Breast epithelium (tissue), 4 donors: ENCODE results near the gene ADD1. TPM values are rescaled to one million over a fixed set of nuclear protein-coding genes. Genes with fewer than 3 reads are reported as not detected.
"Not testable (repeated sequence)": the region's sequence is repeated elsewhere in the genome, so short reads cannot be mapped to it uniquely, and the experiment has no call there.

ENCODE experiments used
- DNase-seq, 2 donors: peaks; one replicate each; pipeline ENCODE4 v3.0.0-alpha.2; 2019; ENCODE audit warnings: low spot score in 2 of 2
- H3K27ac ChIP-seq, 2 donors: fragments of 200-600 bp; sonication (generic) in 1 of 2; one replicate each; pipeline ENCODE4 v1.5.1; 2016 to 2019; ENCODE audit warnings: mild to moderate bottlenecking in 1 of 2
- H3K27me3 ChIP-seq, 2 donors: fragments of 200-600 bp; sonication (generic) in 1 of 2; one replicate each; pipeline versions ENCODE4 v1.5.1 to v1.6.0; 2017 to 2019; ENCODE audit warnings: control low read depth in 1 of 2, mild to moderate bottlenecking in 1 of 2
- H3K36me3 ChIP-seq: fragments of 200-600 bp; one replicate; pipeline ENCODE4 v1.5.1; 2019
- H3K4me1 ChIP-seq, 2 donors: fragments of 200-600 bp; sonication (generic); one replicate each; pipeline ENCODE4 v1.5.1; 2016 to 2019; ENCODE audit warnings: control low read depth in 1 of 2
- H3K4me3 ChIP-seq, 3 donors: fragments of 200-600 bp; sonication (generic); 1 replicate in 2 of 3; 2 replicates in 1 of 3; pipeline ENCODE4 v1.5.1; 2016 to 2019; ENCODE audit warnings: mild to moderate bottlenecking in 3 of 3, moderate library complexity in 2 of 3
- H3K9me3 ChIP-seq, 2 donors: fragments of 200-600 bp; sonication (generic) in 1 of 2; one replicate each; pipeline ENCODE4 v1.5.1; 2016 to 2019; ENCODE audit warnings: control low read depth in 1 of 2
- POLR2A ChIP-seq: fragments of 450-650 bp; IDR thresholded peaks from one replicate; pipeline ENCODE4 v1.6.1; 2016; ENCODE audit warnings: antibody characterized with exemption, mild to moderate bottlenecking, moderate library complexity
- POLR2AphosphoS5 ChIP-seq, 3 donors: sonication (generic); formaldehyde crosslinking; IDR thresholded peaks; one replicate each; pipeline ENCODE4 v1.6.1; 2017; ENCODE audit warnings: antibody characterized with exemption in 3 of 3
- intact Hi-C: fragments of 100-400 bp; cut with DNase I; formaldehyde crosslinking; loops from one replicate; pipeline ENCODE4 v1.15.1; 2023; ENCODE audit warnings: low total_unique reads
- total RNA-seq, 3 donors: library from RNA; depleted of rRNA; stranded (reverse); fragments of >200 nt; gene quantifications; one replicate each; pipeline ENCODE4 v1.1.0, GENCODE V29; 2016
- TF ChIP-seq, protein P1 (sequence below), 3 donors: fragments of 450-650 bp; IDR thresholded peaks; one replicate each; pipeline ENCODE4 v1.5.1; 2016 to 2017; ENCODE audit warnings: antibody characterized with exemption in 3 of 3, mild to moderate bottlenecking in 3 of 3, moderate library complexity in 3 of 3

Gene ADD1
- total RNA-seq, 3 donors from 2014 or later, result 161 to 193 (median 181) TPM

DNA sequence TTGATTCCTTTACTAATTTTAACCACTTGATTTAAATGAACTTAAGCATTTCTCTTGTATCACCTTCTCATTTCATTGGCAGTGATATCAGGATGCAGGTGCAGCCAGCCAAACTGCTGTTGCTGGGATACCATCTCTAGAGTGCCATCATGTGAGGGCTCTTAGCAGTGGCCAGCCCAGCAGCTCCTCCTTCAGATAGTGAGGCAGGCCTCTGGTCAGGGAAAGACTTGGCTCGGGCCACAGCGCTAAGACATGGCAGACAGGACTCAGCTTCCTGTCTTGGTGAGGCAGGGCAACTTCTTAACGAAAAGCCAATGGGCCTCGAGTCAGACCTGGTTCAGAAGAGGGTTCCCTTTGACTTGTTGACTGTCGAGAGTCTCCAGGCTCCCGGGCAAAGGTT is 69.5 kb downstream of the ADD1 start:
- Histone ChIP-seq H3K4me3 (no peak overlapping the region), H3K27ac (peak overlapping the region in 1 of 2 donors; percentile 73), H3K4me1 (peaks cover 0 to 4% of the 10 kb centered on the region in 2 donors), H3K9me3 (no peaks in the 10 kb centered on the region), H3K36me3 (no peaks in the 10 kb centered on the region), H3K27me3 (no peaks in the 10 kb centered on the region)
- no peak for DNase-seq
- TF ChIP-seq POLR2AphosphoS5 (IDR thresholded peaks at IDR 0.05) (no peak), POLR2A (no peak)
- TF ChIP-seq, protein P1, sequence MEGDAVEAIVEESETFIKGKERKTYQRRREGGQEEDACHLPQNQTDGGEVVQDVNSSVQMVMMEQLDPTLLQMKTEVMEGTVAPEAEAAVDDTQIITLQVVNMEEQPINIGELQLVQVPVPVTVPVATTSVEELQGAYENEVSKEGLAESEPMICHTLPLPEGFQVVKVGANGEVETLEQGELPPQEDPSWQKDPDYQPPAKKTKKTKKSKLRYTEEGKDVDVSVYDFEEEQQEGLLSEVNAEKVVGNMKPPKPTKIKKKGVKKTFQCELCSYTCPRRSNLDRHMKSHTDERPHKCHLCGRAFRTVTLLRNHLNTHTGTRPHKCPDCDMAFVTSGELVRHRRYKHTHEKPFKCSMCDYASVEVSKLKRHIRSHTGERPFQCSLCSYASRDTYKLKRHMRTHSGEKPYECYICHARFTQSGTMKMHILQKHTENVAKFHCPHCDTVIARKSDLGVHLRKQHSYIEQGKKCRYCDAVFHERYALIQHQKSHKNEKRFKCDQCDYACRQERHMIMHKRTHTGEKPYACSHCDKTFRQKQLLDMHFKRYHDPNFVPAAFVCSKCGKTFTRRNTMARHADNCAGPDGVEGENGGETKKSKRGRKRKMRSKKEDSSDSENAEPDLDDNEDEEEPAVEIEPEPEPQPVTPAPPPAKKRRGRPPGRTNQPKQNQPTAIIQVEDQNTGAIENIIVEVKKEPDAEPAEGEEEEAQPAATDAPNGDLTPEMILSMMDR (IDR thresholded peaks at IDR 0.05), result no peak
- intact Hi-C loops, result no loop called here

DNA sequence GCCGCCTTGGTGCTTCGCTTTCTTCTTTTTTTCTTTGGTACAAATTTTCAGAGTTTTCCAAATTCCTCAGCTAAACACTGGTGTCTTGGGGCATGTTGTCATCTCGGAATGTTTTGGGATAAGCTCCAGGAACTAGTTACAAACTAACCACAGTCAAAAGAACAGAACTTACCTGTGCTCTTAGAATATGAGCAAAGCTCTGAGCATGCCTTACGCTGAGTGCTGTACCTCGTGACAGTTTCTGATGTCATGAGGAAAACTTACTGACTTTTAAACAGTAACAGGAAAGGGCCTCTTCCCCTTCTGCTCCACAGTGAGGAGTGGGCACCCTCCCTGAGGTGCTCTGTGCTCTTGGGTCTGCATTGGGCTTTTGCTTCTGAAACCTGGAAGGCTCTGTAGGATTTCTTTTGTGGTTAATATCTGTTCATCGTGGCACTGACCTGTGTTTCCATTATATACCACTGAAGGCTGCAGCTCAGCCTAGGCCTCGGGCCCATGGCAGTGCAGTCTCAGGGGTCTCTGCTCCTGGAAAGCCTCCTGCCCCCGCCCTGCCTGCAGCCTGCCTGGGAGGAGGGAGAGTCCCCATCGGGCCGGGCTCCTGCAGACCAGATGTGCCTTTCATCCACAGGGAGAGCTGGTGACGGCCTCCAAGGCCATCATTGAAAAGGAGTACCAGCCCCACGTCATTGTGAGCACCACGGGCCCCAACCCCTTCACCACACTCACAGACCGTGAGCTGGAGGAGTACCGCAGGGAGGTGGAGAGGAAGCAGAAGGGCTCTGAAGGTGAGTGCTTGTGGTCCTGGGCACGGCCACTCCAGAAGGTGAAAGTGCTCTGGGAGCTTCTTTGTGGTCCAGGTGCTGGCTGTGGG is 70.8 kb downstream of the ADD1 start:
- Histone ChIP-seq H3K4me1 (peaks cover 0 to 4% of the 10 kb centered on the region in 2 donors), H3K27ac (peak overlapping the region; percentile 73 to 75), H3K9me3 (no peaks in the 10 kb centered on the region), H3K36me3 (no peaks in the 10 kb centered on the region), H3K27me3 (no peaks in the 10 kb centered on the region), H3K4me3 (no peak overlapping the region)
- intact Hi-C loops, result no loop called here
- no peak for DNase-seq
- TF ChIP-seq, protein P1 (IDR thresholded peaks at IDR 0.05), result no peak
- TF ChIP-seq POLR2A, result no peak
- no peak for TF ChIP-seq POLR2AphosphoS5 (IDR thresholded peaks at IDR 0.05)

DNA sequence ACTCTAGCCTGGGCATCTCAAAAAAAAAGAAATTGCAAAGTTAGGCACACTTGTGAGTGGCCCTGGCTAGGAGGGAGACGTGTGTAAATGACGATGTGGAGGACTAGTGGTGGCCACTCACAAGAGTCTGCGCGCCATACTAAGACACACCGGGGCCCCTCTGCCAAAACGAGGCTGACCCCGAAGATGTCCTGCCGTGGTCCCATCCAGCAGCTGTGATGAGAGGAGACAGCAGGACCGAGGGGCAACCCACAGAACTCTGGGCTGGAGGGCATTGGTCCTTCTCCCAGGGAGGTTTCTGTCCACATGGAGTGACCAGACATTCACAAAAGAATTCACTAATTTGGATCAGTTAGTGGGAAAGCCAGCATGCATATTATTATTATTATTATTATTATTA is 72.1 kb downstream of the ADD1 start:
- TF ChIP-seq, protein P1 (IDR thresholded peaks at IDR 0.05), result no peak
- no peak for TF ChIP-seq POLR2A
- TF ChIP-seq POLR2AphosphoS5 (IDR thresholded peaks at IDR 0.05), result no peak
- intact Hi-C loops, result no loop called here
- Histone ChIP-seq H3K36me3 (no peaks in the 10 kb centered on the region), H3K4me1 (peaks cover 0 to 4% of the 10 kb centered on the region in 2 donors), H3K4me3 (no peak overlapping the region), H3K9me3 (no peaks in the 10 kb centered on the region), H3K27me3 (no peaks in the 10 kb centered on the region), H3K27ac (no peak overlapping the region)
- DNase-seq, result no peak

DNA sequence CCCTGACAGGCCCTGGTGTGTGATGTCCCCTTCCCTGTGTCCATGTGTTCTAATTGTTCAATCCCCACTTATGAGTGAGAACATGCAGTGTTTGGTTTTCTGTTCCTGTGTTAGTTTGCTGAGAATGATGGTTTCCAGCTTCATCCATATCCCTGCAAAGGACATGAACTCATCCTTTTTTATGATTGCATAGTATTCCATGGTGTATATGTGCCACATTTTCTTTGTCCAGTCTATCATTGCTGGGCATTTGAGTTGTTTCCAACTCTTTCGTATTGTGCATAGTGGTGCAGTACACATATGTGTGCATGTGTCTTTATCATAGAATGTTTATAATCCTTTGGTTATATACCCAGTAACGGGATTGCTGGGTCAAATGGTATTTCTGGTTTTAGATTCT is 73.1 kb downstream of the ADD1 start:
- H3K27ac ChIP-seq, H3K9me3 ChIP-seq, DNase-seq, H3K27me3 ChIP-seq, intact Hi-C loops, H3K4me3 ChIP-seq, H3K4me1 ChIP-seq, H3K36me3 ChIP-seq: not testable (repeated sequence)

DNA sequence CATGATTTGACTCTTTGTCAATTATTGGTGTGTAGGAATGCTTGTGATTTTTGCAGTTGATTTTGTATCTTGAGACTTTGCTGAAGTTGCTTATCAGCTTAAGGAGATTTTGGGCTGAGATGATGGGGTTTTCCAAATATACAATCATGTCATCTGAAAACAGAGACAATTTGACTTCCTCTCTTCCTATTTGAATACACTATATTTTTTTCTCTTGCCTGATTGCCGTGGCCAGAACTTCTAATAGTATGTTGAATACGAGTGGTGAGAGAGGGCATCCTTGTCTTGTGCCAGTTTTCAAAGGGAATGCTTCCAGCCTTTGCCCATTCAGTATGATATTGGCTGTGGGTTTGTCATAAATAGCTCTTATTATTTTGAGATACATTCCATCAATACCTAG is 74.7 kb downstream of the ADD1 start:
- H3K36me3 ChIP-seq, DNase-seq, intact Hi-C loops, H3K27me3 ChIP-seq, H3K27ac ChIP-seq, H3K4me3 ChIP-seq, H3K9me3 ChIP-seq, H3K4me1 ChIP-seq: not testable (repeated sequence)

DNA sequence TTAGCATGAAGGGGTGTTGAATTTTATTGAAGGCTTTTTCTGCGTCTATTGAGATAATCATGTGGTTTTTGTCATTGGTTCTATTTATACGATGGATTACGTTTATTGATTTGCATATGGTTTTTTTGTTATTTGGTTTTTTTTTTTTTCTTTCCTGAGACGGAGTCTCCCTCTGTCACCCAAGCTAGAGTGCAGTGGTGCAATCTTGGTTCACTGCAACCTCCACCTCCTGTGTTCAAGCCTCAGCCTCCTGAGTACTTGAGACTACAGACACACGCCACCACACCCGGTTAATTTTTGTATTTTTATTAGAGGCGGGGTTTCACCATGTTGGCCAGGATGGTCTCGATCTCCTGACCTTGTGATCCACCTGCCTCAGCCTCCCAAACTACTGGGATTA is 75.1 kb downstream of the ADD1 start:
- H3K27ac ChIP-seq, H3K27me3 ChIP-seq, H3K9me3 ChIP-seq, H3K4me1 ChIP-seq, H3K36me3 ChIP-seq, DNase-seq, H3K4me3 ChIP-seq: not testable (repeated sequence)
- intact Hi-C loops, result loop anchor here (1.0 kb wide), 1 partner anchor 11 kb away; no protein-coding TSS in a partner anchor

DNA sequence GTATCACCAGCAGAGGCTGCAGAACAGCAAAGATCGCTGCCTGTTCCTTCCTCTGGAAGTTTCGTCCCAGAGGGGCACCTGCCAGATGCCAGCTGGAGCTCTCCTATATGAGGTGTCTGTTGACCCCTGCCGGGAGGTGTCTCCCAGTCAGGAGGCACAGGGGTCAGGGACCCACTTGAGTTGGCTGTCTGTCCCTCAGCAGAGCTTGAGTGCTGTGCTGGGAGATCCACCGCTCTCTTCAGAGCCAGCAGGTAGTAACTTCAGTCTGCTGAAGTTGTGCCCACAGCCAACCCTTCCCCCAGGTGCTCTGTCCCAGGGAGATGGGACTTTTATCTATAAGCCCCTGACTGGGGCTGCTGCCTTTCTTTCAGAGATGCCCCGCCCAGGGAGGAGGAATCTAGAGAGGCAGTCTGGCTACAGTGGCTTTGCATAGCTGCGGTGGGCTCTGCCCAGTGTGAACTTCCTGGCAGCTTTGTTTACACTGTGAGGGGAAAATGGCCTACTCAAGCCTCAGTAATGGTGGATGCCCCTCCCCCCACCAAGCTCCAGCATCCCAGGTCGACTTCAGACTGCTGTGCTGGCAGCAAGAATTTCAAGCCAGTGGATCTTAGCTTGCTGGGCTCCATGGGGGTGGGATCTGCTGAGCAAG is 78.9 kb downstream of the ADD1 start:
- H3K9me3 ChIP-seq, intact Hi-C loops, H3K4me3 ChIP-seq, H3K27me3 ChIP-seq, H3K36me3 ChIP-seq, H3K4me1 ChIP-seq: not testable (repeated sequence)
- peak in 1 of 2 donors; percentile 19 for DNase-seq
- peak overlapping the region; percentile 40 to 48 for H3K27ac ChIP-seq
